Peyer's patch (tissue), 4 donors: ENCODE data around the gene ALDH8A1.

Experiments used
- CTCF ChIP-seq, 6 experiments: fragments of 450-650 bp in 4 of 6; fragments of 200-600 bp in 2 of 6; sonication (generic) in 1 of 6; IDR thresholded peaks; one replicate each; pipeline ENCODE4 v1.5.1; 2017 to 2019; ENCODE audit warnings: antibody characterized with exemption in 6 of 6, mild to moderate bottlenecking in 3 of 6, moderate library complexity in 1 of 6
- POLR2A ChIP-seq, 2 donors: fragments of 450-650 bp; IDR thresholded peaks; one replicate each; pipeline ENCODE4 v1.5.1; 2017; ENCODE audit warnings: antibody characterized with exemption in 2 of 2, mild to moderate bottlenecking in 2 of 2, moderate library complexity in 2 of 2

- no peak for TF ChIP-seq CTCF (IDR thresholded peaks at IDR 0.05)
- TF ChIP-seq POLR2A (IDR thresholded peaks at IDR 0.05) = no peak
These were observed 74.5 kb downstream of the ALDH8A1 start for GRCh38 chr6:134875367-134875766.
